ENCODE data around the gene UCHL3. TPM values are rescaled to one million over a fixed set of nuclear protein-coding genes. Genes with fewer than 3 reads are reported as not detected.

Gene UCHL3
- total and polyA plus RNA-seq, 2 donors (not counting 3 experiments of a cell fraction or from before 2014, with no cell fraction given) = 31.3 to 46.8 TPM

GRCh38 chr13:75647126-75647784, 97.7 kb downstream of the UCHL3 start:
- H3K9me3 ChIP-seq (replicated peaks; ENCODE audit: control insufficient read depth, insufficient read depth, low read length) = no peaks in the 10 kb centered on the region
- intact Hi-C loops (cut with micrococcal nuclease) = no loop called here
- no peaks in the 10 kb centered on the region for H3K36me3 ChIP-seq (ENCODE audit: control insufficient read depth in 2 of 2, extremely low read depth in 1 of 2, insufficient read depth in 2 of 2, low read length in 2 of 2)
- no peak overlapping the region for H2AFZ ChIP-seq (ENCODE audit: low read depth, low read length)
- ChIA-PET CTCF (interaction anchor here (0.6 to 0.8 kb wide), 3 partner anchors 40 to 190 kb away, joined by 3 read pairs; no protein-coding TSS in a partner anchor), POLR2A (no interaction called here)
- BruUV-seq (replicated peaks) = no TSS peak
- no peak overlapping the region for H3K9ac ChIP-seq (replicated peaks; ENCODE audit: extremely low read depth, insufficient read depth, low read length)
- TF ChIP-seq FOS (IDR thresholded peaks at IDR 0.05; ENCODE audit: borderline replicate concordance, insufficient read depth, low read length) (no peak), POLR2A (IDR thresholded peaks at IDR 0.05; ENCODE audit: low read depth, low read length) (no peak), EZH2 (IDR thresholded peaks at IDR 0.05; ENCODE audit: borderline replicate concordance, low read depth, low read length, severe bottlenecking) (no peak), JUN (IDR thresholded peaks at IDR 0.05; ENCODE audit: borderline replicate concordance, insufficient read depth, insufficient read length, low read depth) (no peak), CTCF (IDR thresholded peaks at IDR 0.05; ENCODE audit: extremely low read depth in 1 of 2, insufficient read depth in 1 of 2, low read depth in 1 of 2, low read length in 2 of 2) (no peak), MYC (IDR thresholded peaks at IDR 0.05; ENCODE audit: low read depth, low read length) (no peak), GATA2 (IDR thresholded peaks at IDR 0.05; ENCODE audit: insufficient read depth, insufficient read length, low read depth, low read length) (no peak), POLR2AphosphoS5 (IDR thresholded peaks at IDR 0.05; ENCODE audit: insufficient read depth, low read depth, low read length) (no peak)
- TF ChIP-seq, protein P1, sequence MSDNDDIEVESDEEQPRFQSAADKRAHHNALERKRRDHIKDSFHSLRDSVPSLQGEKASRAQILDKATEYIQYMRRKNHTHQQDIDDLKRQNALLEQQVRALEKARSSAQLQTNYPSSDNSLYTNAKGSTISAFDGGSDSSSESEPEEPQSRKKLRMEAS (IDR thresholded peaks at IDR 0.05; ENCODE audit: insufficient read depth, insufficient read length) = no peak
- H3K4me3 ChIP-seq (replicated peaks in 1 of 3; ENCODE audit: insufficient read depth in 1 of 3, low read depth in 1 of 3, low read length in 3 of 3) = no peak overlapping the region
- no peaks in the 10 kb centered on the region for H4K20me1 ChIP-seq (replicated peaks; ENCODE audit: control insufficient read depth, extremely low read depth, insufficient read depth, low read length)
- no peak for FAIRE-seq
- H3K27me3 ChIP-seq (ENCODE audit: control insufficient read depth in 2 of 2, insufficient read depth in 2 of 2, low read length in 2 of 2) = no peaks in the 10 kb centered on the region
- dilution Hi-C loops (cut with MboI; ENCODE audit: extremely low pct_ligation_motif_present, low sequenced_read_pairs) = no loop called here
- no peaks in the 10 kb centered on the region for H3K9me1 ChIP-seq (replicated peaks; ENCODE audit: control insufficient read depth, extremely low read depth, insufficient read depth, low read length)
- no peak overlapping the region for H3K27ac ChIP-seq (ENCODE audit: insufficient read depth, low read depth, low read length)
- no peak for DNase-seq (ENCODE audit: low read depth, low spot score)
- peaks cover 2% of the 10 kb centered on the region for H3K79me2 ChIP-seq (ENCODE audit: control insufficient read depth, insufficient read depth, low read length)
- H3K4me1 ChIP-seq (ENCODE audit: control insufficient read depth, extremely low read depth, insufficient read depth, low read length) = no peaks in the 10 kb centered on the region
- no peak overlapping the region for H3K4me2 ChIP-seq (ENCODE audit: insufficient read depth, low read length)
